NOMO-1 treated with DMSO at 0.1 percent for 48 hours (cell line): ENCODE measurements around the gene ZNF148.

Experiments
- DNase-seq: peaks from one replicate; lab custom pipeline; 2025; ENCODE audit not compliant: unreplicated experiment; lab: John Stamatoyannopoulos, UW

ZNF148 gene

DNA sequence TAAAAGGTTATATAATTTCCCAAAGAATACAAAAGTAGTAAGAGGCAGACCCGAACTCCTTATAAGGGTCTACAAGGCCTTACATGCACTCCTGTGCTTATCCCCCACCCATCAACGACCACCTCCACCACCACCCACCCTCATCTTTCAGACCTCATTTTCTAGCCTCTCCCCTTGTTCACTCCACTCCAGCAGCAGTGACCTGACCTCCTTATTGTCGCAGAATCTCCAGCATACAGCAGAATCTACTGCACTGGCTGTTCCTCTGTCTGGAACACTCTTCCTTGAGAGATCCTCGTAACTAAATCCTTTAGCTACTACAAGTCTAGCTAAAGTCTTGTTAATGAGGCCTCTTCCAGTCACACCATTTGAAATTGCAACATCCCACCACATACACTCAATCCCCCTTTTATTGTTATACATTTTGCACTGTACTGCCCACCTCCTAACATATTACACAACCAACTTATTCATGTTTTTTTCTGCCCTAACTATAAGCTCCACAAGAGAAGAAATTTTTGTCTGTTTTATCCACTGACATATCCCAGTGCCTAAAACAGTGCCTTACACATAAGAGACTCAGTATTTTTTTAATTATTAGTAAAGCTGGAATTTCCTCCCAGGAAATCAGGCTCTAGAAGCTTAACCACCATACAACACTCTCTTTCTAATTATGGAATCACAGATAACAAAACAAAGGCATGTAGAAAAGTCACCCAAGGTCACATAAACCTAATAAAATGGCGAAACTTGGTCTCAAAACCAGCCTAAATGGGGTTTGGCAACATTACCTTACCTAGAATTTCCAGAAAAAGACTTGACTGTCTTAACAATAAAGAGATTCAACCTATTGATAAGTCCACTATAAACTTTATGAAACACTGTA is 40.2 kb downstream of the ZNF148 start:
- DNase-seq: peak; percentile 51

DNA sequence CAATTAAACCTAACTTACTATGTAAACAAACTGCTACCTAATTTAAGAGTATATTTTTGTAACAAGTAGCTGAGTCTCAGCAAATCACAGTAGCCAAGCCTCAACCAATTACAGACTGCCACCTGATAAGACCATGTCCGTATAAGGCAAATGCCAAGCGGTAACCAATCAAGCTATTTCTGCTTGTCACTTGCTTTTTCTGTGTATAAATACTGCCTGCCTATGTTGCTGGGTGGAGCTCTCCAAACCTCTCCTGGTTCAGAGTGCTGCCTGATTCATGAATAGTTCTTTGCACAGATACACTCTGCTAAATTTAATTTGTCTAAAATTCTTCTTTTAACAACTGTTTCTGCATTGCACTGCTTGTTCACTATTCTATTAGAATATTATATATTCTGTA is 42.6 kb downstream of the ZNF148 start:
- DNase-seq: no peak

DNA sequence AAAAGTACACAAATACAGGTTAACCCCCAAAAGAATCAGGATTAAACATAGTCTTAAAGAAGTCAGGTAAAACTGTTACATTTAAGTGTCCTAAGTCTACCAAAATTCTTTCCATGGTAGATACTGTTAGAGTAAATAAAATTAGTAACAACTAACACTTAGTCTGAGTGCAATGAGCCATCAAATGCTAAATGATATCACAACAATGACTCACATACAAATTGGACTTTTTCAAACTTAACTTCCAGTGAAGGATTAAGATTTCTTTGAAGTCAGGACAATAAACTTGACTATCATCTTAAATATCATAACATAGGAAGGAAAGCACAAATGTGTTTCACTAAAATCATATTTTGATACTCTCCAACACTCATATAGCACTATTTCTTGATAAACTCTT is 43.9 kb downstream of the ZNF148 start:
- no peak for DNase-seq

DNA sequence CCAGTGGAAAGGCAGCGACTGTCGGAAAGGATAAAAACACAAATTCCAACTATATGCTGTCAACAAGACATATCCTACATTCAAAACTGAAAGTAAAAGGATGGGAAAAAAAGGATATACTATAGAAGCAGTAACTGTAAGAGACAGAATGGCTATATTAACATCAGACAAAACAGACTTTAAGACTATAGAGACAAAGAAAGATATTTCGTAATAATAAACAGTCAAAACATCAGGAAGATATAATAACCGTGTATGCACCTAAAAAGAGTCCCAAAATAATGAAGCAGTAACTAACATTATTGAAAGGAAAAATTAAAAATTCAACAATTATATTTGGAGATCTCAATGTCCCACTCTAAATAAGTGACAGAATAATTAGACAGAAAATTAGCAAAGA is 48.2 kb downstream of the ZNF148 start:
- DNase-seq: no peak

DNA sequence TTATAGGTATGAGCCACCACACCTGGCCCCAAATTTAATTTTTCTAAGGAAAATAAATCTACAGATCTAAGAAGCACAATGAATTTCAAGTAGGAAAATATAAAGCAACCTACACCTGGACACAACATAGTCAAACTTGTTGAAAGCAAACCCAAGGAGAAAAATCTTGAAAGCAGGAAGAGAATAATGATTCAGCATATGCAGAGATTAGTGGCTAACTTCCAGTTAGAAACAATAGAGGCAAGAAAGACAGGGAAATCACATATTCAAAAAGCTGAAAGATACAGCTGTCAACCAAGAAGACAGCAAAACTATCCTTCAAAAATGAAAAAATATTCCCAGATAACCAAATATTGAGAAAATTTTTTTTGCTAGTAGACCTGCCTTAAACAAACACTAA is 49.4 kb downstream of the ZNF148 start:
- no peak for DNase-seq

DNA sequence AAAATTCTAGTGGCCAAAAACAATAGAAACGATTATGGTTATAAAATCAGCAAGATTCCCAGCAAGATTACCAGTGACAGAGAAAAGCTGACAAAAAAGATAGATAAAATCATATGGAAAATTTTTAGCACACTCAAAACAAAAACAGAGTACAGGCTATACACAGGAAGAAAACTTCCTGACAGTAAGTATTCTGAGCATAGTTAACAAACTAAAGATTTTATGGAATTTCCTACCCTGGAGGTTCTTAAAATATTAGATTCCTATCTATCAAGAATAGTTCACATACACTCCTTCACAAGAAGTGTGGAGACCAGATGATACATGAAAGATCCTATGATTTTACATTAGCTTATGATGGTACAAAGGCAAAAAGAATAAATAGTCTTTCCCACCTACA is 50.8 kb downstream of the ZNF148 start:
- DNase-seq: no peak

DNA sequence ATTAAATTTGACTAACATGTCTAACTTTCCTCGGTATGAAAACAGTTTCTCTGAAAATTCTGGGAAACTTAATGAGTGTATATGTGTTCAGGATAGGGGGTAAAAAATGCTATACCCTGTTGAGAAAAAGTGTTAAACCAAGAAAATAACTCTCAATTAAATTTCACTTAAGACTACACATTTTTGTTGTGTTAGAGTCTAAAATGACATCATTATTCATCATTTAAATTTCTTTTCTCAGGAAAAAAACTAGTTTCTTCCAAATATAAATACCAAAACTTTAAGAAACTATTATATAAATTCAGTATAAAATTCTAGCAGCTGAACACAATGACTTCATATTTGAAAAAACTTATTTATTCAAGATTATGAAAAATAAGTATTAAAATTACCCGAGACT is 52.2 kb downstream of the ZNF148 start:
- DNase-seq: no peak

DNA sequence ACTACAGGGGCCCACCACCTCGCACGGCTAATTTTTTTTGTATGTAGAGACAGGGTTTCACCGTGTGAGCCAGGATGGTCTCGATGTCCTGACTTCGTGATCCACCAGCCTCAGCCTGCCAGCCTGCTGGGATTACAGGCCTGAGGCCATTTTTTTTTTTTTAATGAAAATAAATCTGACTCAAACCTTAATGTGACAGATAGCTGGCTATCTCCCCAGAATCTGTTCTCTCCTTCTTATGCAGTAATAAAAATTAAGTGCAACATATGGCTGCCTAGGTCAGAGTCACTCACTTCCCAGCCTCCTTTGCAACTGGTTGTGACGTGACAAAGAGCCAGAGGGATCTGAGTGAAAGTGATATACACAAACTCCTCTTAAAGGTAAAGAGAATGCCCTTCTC is 53.0 kb downstream of the ZNF148 start:
- no peak for DNase-seq

DNA sequence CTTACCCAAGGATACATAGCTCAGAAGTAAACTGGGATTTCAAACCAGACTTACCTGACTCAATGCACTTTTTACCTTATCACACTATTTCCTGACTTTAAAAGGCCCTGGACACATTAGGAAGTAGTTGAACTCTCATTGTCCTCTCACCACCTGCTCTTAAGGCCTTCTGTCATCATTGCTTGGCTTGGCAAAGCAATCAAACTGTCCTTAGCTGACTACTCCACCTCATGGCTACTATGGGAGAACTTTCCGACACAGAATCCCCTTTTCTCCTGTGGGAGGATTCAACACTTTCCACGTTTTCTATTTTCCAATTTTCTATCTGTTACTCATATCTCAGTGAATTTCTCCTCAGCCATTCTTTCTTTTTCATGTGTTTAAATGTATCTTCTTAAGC is 55.4 kb downstream of the ZNF148 start:
- DNase-seq: no peak

DNA sequence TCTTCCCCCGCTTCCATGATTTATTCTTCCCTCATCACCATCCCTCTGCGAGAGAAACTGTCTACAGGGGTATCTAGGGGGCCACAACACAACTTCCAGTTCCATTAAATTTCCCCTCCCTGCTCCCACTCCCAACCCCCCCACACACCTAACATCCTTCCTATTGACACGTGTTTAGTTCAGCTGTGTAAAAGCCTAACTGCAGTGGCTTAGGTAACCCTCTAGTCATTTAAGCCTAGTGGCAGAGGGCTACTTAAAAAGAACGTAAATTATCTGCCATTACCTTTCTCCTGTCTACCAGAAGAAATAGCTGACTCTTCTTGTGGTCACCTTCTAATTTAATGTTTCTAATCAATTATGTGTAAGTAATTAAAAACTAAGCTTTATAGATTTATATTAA is 56.3 kb downstream of the ZNF148 start:
- no peak for DNase-seq

DNA sequence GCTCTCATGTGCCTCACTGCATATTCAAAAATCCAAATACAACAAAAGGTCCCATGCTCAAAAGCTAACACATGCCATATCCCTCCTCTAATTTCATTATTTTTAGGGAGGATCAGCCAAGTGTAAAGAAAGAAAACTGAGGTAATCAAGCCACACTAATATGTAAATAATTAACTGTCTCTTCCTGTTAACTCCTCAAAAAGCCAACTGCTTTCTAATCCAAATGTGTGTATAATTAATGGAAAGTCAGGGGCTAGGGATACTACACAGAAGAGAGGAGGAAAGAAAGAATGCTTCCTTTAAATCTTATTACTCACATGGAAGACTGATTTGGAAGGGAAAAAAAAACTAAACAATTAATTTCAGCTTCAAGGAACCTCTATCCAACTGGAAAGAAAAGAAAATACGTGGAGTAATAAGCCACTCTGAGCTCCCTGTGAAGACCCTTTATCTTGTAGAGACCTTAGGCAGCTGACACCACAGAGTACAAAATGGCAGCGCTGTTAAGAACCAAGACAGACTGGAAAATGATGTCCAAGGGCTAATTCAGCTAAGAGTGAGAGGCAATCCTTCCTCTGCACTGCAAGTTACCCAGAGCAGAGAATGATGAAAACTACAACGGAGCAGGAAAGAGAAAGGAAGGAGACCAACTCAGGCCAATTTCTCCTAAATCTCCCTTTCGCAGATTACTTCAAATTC is 56.8 kb downstream of the ZNF148 start:
- no peak for DNase-seq

DNA sequence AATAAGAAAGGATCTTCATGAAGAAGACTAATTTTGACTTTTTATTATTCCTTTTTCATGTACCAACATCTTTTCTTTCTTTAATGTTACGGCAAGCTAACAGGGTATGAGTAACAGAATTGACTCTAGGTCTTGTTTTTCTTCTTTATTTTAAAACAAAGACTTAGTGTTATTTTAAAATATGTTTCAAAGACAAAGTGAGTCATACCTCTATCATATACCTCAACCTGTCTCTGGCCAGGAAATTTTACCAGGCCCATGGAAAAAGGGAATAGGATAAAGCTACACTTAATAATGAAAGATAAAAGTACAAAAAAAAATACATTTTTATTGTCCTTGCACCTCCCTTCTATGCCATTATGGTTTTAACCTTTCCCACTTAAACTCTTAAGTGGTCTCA is 57.4 kb downstream of the ZNF148 start:
- DNase-seq: no peak

DNA sequence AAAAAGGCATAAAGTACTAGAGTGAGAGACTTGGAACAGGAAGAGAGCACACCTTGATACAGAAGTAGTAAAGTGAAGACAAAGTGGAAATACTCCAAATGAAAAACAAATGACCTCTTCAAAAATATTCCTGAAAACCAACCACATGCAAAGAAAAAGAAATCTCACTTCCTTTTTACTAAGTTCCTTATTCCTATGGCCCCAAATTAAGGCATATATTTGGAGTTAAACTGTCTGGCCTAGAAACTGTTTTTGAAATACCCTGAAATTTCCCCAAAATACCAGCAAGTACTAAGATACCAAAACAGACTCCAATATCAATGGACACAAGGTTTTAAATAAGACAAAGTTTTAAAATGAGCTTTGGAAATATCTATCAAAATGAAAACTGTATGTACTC is 58.2 kb downstream of the ZNF148 start:
- peak; percentile 50 for DNase-seq

DNA sequence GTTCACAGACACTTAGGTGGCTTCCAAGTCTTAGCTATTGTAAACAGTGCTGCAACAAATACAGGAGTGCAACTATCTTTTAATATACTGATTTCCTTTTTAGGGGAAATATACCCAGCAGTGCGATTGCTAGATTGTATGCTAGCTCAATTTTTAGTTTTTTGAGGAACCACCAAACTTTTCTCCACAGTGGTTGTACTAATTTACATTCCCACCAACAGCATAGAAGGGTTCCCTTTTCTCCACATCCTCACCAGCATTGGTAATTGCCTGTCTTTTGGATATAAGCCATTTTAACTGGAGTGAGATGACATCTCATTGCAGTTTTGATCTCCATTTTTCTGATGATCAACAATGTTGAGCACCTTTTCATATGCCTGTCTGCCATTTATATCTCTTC is 58.9 kb downstream of the ZNF148 start:
- no peak for DNase-seq

DNA sequence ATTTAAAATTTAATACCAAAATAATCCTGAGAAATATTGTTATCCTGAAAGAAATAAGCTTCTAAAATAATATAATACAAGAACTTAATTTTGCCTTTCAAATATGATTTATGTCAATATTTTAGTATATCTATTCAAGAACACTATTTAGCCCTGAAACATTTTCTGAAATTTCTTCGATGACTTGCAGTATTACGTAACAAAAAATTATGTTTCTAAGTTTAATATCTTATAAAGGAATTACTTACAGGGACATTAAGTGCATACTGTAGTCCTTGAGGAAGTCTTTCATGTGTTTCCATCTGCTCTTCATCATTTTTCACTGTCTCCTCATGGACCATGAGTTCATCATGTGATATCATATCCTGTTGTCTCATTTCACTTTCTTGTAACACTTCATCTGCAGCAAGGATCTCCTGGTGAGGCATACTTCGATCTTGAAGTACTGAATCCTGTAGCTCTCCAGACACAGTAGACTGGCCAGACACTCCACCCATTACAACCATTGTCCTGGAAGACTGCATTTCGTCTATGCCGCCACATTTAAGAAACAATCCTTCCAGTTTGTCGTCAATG is 62.0 kb downstream of the ZNF148 start:
- no peak for DNase-seq

DNA sequence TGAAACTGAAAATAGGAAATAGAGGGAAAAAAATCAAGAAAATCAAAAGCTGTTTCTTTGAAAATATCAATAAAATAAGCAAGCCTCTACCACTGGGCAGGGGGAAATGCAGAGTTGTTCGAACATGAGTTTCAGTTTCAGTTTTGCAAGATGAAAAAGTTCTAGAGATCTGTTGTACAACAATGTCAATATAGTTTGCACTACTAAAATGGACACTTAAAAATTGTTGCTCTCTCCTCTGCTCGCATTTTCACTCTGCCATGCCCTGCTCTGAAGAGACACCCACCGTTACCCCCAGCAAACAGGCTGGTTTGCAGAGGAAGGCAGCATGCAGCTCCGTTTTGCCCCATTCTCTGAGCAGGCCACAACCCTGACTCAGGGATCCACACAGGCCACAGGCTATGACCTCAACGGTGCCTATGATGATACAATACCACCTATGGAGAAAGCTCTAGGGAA is 64.5 kb downstream of the ZNF148 start:
- no peak for DNase-seq

DNA sequence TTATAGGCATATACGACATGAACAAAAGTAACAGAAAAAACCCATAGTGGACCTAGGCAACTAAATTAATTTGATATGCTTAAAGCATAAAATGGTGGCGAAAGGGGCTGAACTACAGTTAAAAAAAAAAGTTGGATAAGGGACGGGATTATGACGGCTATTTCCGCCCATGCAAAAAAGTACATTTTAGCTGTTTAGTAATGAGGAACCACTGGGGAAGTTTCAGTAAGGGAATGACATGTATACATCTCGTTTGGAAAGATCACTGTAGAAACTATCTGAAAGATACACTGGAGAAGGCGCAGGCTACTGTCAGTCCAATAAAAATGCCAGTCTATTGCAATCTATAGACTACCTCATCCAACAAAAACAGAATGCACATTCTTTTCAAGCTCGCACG is 65.6 kb downstream of the ZNF148 start:
- no peak for DNase-seq

DNA sequence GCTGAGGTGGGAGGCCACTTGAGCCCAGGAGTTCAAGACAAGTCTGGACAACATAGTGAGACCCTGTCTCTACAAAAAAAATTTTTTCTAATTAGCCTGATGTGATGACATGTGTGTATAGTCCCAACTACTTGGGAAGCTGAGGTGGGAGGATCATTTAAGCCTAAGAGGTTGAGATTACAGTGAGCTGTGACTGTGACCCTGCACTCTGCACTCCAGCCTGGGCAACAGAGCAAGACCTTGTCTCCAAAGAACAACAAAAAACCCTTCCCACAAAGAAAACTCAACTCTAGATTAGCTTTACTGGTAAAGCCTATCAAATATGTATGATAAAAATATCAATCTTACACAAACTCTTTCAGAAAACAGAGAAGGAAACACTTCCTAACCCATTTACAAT is 68.5 kb downstream of the ZNF148 start:
- DNase-seq: no peak

DNA sequence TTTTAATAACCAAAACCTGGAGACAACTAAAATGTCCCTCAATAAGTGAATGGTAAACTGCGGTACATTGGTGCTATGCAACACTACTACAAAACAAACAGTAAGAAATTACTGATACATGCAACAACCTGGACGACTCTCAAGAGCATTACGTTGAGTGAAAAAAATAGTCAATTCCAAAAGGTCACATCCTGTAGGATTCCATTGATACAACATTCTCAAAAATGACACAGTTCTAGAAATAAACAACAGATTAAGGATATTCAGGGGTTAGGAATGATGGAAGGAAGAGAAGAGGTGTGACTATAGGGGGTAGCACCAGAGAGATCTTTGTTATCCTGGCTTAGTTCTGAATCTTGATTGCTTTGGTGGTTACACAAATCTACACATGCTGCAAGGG is 72.2 kb downstream of the ZNF148 start:
- DNase-seq: no peak

DNA sequence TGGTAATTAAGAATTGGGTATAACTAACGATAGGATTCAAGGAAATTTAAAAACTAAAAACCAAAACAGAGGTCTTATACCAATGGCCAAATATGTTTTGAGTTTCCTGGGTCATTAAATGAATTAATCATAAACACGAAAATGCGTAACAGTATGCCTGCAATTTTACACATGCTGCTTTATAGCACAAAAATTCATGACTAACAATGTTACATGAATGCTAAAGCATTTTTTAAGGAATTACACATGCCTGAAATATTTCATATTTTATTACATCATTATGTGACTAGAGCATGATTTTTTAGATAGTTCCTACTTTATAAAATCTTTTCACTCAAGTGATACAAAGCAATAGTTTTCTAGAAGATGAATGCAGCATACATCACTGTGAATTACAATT is 74.7 kb downstream of the ZNF148 start:
- no peak for DNase-seq

DNA sequence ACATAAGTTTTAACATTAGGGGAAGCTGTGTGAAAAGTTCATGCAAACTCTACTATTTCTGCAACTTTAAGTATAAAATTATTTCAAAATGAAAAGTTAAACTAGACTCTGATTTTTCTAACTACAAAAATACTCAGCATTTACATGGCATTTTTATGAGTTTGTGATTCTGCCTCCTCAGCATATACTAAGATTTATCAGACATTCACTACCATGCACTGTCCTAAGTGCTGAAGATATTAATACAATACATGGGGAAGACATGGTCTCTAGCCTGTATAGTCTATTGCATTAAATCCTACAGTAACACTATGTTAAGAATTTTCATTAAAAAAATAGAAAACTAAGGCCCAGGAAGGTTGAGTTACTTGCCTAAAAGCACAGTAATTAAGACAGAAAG is 80.7 kb downstream of the ZNF148 start:
- no peak for DNase-seq

DNA sequence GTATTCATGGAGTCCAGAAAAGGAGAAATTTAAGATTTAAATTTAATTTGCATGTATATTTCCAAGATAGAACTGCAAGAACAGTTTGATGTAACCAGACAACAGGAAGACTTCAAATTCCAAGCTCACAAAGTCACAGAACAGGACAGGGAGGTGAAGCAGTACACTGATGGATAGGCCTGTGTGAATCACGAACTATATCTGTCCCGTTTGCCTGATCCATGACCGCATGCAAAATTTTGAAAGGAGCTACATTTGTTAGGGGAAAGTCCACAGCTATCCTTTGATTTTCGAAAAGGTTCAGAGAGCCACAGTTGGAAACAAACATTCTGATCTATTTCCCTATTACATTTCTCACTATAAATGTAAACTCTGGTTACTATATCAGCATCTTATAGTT is 83.1 kb downstream of the ZNF148 start:
- no peak for DNase-seq
